Dermis blood vessel endothelial cell (primary cell): ENCODE data around the gene AEN. TPM values are rescaled to one million over a fixed set of nuclear protein-coding genes. Genes with fewer than 3 reads are reported as not detected.
A peak's percentile ranks its signal among the peaks of the same experiment; 100 is the strongest.

Experiments
- DNase-seq: peaks from one replicate; pipeline ENCODE4 v3.0.0; 2010
- total RNA-seq: library from RNA; depleted of rRNA; stranded (reverse); fragments of >200 nt; gene quantifications from 2 replicates; pipeline ENCODE4 v1.2.3, GENCODE V29; 2014

Gene AEN
- 58.9 and 73.0 TPM in 2 replicates for total RNA-seq

- peak; percentile 97 for DNase-seq
Measured at GRCh38 chr15:88620995-88621772, at the start of gene AEN. Gene AEN (plus strand): TSS chr15:88621340. CDS start chr15:88626210, 4,870 bp downstream.

GRCh38 chr15:88571852-88572259, 49.3 kb upstream of the AEN start:
- DNase-seq = no peak

GRCh38 chr15:88574077-88574476, 47.1 kb upstream of the AEN start:
- no peak for DNase-seq

- DNase-seq = no peak
Measured at GRCh38 chr15:88574655-88575054, 46.5 kb upstream of the AEN start.

- no peak for DNase-seq
Measured at GRCh38 chr15:88579322-88579721, 41.8 kb upstream of the AEN start.

GRCh38 chr15:88580532-88580931, 40.6 kb upstream of the AEN start:
- DNase-seq = peak; percentile 74

GRCh38 chr15:88586401-88587162, 34.6 kb upstream of the AEN start:
- no peak for DNase-seq

GRCh38 chr15:88590759-88591158, 30.4 kb upstream of the AEN start:
- DNase-seq = no peak

GRCh38 chr15:88591384-88591783, 29.8 kb upstream of the AEN start:
- DNase-seq = no peak

- no peak for DNase-seq
Measured at GRCh38 chr15:88603885-88604284, 17.3 kb upstream of the AEN start.

GRCh38 chr15:88604381-88605188, 16.6 kb upstream of the AEN start:
- no peak for DNase-seq

- DNase-seq = peak; percentile 58
Measured at GRCh38 chr15:88605189-88606069, 15.7 kb upstream of the AEN start.

GRCh38 chr15:88606070-88606794, 14.9 kb upstream of the AEN start:
- no peak for DNase-seq

GRCh38 chr15:88607951-88608350, 13.2 kb upstream of the AEN start:
- DNase-seq = no peak

- no peak for DNase-seq
Measured at GRCh38 chr15:88608607-88609181, 12.4 kb upstream of the AEN start.

GRCh38 chr15:88609344-88610090, 11.6 kb upstream of the AEN start:
- DNase-seq = no peak

- no peak for DNase-seq
Measured at GRCh38 chr15:88610701-88611231, 10.4 kb upstream of the AEN start.

GRCh38 chr15:88612186-88612796, 8.8 kb upstream of the AEN start:
- no peak for DNase-seq
